Psoas muscle (tissue), 8 donors: ENCODE measurements around the gene PPP2R2C. TPM values are rescaled to one million over a fixed set of nuclear protein-coding genes. Genes with fewer than 3 reads are reported as not detected.
A peak's percentile ranks its signal among the peaks of the same experiment; 100 is the strongest.

Experiments
- ATAC-seq, 4 donors: fragments of 200-7000 bp; cut with Tn5 transposase; one replicate each; pipeline ENCODE4 v1.9.1; 2020; ENCODE audit warnings: moderate library complexity in 3 of 4, mild to moderate bottlenecking in 2 of 4
- DNase-seq, 2 donors: peaks; one replicate each; pipeline ENCODE4 v3.0.0-alpha.2; 2020
- H3K27ac ChIP-seq: fragments of 200-600 bp; one replicate; pipeline ENCODE4 v1.8.0; 2022
- H3K27me3 ChIP-seq, 3 donors: fragments of 200-600 bp in 1 of 3; one replicate each; pipeline versions ENCODE4 v1.6.1 to v1.8.0; 2013 to 2022; ENCODE audit warnings: low read length in 2 of 3, mild to moderate bottlenecking in 2 of 3, moderate library complexity in 1 of 3; ENCODE audit not compliant: insufficient read depth in 3 of 3
- H3K36me3 ChIP-seq, 2 donors: fragments of 200-600 bp in 1 of 2; one replicate each; pipeline versions ENCODE4 v1.6.1 to v1.8.0; 2013 to 2022; ENCODE audit warnings: low read depth in 1 of 2, mild to moderate bottlenecking in 1 of 2, moderate library complexity in 1 of 2; ENCODE audit not compliant: insufficient read depth in 1 of 2
- H3K4me1 ChIP-seq: fragments of 200-600 bp; one replicate; pipeline ENCODE4 v1.8.0; 2022
- H3K4me3 ChIP-seq: fragments of 200-600 bp; one replicate; pipeline ENCODE4 v1.8.0; 2022; ENCODE audit warnings: mild to moderate bottlenecking
- H3K9me3 ChIP-seq: fragments of 200-600 bp; one replicate; pipeline ENCODE4 v1.8.0; 2022
- CTCF ChIP-seq: fragments of 200-600 bp; IDR thresholded peaks from one replicate; pipeline ENCODE4 v1.8.0; 2022; ENCODE audit warnings: antibody characterized with exemption
- WGBS, 3 donors: extraction: QIAGEN DNeasy Blood & Tissue Kit; methylation state at CpG; one replicate each; pipeline versions ENCODE4 v1.1.6 to v1.1.7; 2013; 5-methylcytosine and 5-hydroxymethylcytosine counted together
- intact Hi-C, 2 donors: fragments of 100-400 bp; cut with DNase I; formaldehyde crosslinking; loops; one replicate each; pipeline versions ENCODE4 v1.11.0 to v1.14.2; 2022
- polyA plus RNA-seq, 3 donors: library from polyadenylated mRNA; stranded (reverse); fragments of 200-250 nt; gene quantifications; one replicate each; pipeline ENCODE4 v1.2.3, GENCODE V29; 2013
- total RNA-seq, 4 donors: library from RNA; stranded (reverse); fragmentation: NEBNext Ultra II Directional in 2 of 4; extraction: Animal tissue kit (Norgen Biotek cat#: 25700) in 2 of 4; gene quantifications; one replicate each; pipeline versions ENCODE4 v1.2.1 to v1.2.4, GENCODE V29; 2021 to 2023
- donor health status: healthy with polysubstance abuse.
- donor health status: DM: no; HTN: no; CAD: no; lungs with moderate emphysema.
- donor health status: Bipolar disorder and iron deficiency.
- donor health status: healthy.
- donor health status: DM: yes; HTN: yes; CAD: no.
- donor health status: DM: no; HTN: no; CAD: no.
- donor health status: DM: no; HTN: no; CAD: no.
- donor health status: DM: yes; HTN: yes; CAD: no.

Gene PPP2R2C
- total and polyA plus RNA-seq, 7 donors = 0.08 to 3.2 (median 1.2) TPM

- no peaks in the 10 kb centered on the region for H3K9me3 ChIP-seq
- H3K4me3 ChIP-seq = no peak overlapping the region
- no peak for TF ChIP-seq CTCF
- intact Hi-C loops = no loop called here
- H3K4me1 ChIP-seq = no peaks in the 10 kb centered on the region
- ATAC-seq (no peak), DNase-seq (no peak)
- 80 to 83% (median 83%) methylated on average over 8 of the region's 8 CpGs for WGBS, 3 donors
- no peak overlapping the region for H3K27ac ChIP-seq
- peaks cover 0 to 39% (median 10%) of the 10 kb centered on the region in 3 donors for H3K27me3 ChIP-seq
- no peaks in the 10 kb centered on the region for H3K36me3 ChIP-seq
Measured at GRCh38 chr4:6364581-6364980, 107.8 kb downstream of the PPP2R2C start.

- Histone ChIP-seq H3K27me3 (peaks cover 0 to 35% (median 8%) of the 10 kb centered on the region in 3 donors), H3K9me3 (no peaks in the 10 kb centered on the region), H3K4me1 (no peaks in the 10 kb centered on the region), H3K4me3 (no peak overlapping the region), H3K27ac (no peak overlapping the region), H3K36me3 (no peaks in the 10 kb centered on the region)
- intact Hi-C loops = no loop called here
- no peak for ATAC-seq
- 65 to 69% (median 67%) methylated on average over 6 of the region's 6 CpGs for WGBS, 3 donors
- TF ChIP-seq CTCF = no peak
- no peak for DNase-seq
Measured at GRCh38 chr4:6364146-6364545, 108.3 kb downstream of the PPP2R2C start.

GRCh38 chr4:6362896-6363295 lies 109.5 kb downstream of the PPP2R2C start:
- Histone ChIP-seq H3K27me3 (peaks cover 0 to 27% (median 7%) of the 10 kb centered on the region in 3 donors), H3K4me1 (no peaks in the 10 kb centered on the region), H3K36me3 (no peaks in the 10 kb centered on the region), H3K27ac (no peak overlapping the region), H3K4me3 (no peak overlapping the region), H3K9me3 (no peaks in the 10 kb centered on the region)
- ATAC-seq = no peak
- DNase-seq = peak in 1 of 2 donors; percentile 32
- intact Hi-C loops = no loop called here
- no peak for TF ChIP-seq CTCF
- WGBS, 3 donors = 16 to 29% (median 19%) methylated on average over 8 of the region's 8 CpGs

GRCh38 chr4:6362243-6362885 lies 110.0 kb downstream of the PPP2R2C start:
- ATAC-seq (no peak), DNase-seq (no peak)
- Histone ChIP-seq H3K4me3 (no peak overlapping the region), H3K4me1 (no peaks in the 10 kb centered on the region), H3K27ac (no peak overlapping the region), H3K36me3 (no peaks in the 10 kb centered on the region), H3K9me3 (no peaks in the 10 kb centered on the region), H3K27me3 (peaks cover 0 to 22% (median 7%) of the 10 kb centered on the region in 3 donors)
- no peak for TF ChIP-seq CTCF
- WGBS, 3 donors = 67 to 70% (median 68%) methylated on average over 7 of the region's 7 CpGs
- intact Hi-C loops = no loop called here
